Right lobe of liver (tissue), 6 donors: ENCODE data around the gene GALNT17. TPM values are rescaled to one million over a fixed set of nuclear protein-coding genes. Genes with fewer than 3 reads are reported as not detected.

Experiments
- ATAC-seq, 4 donors: fragments of 200-7000 bp; cut with Tn5 transposase; one replicate each; pipeline ENCODE4 v1.9.1; 2020; ENCODE audit warnings: mild to moderate bottlenecking in 4 of 4, moderate library complexity in 4 of 4
- DNase-seq, 3 donors: peaks; one replicate each; pipeline ENCODE4 v3.0.0-alpha.2; 2020
- H3K27ac ChIP-seq, 3 donors: fragments of 200-600 bp; one replicate each; pipeline ENCODE4 v1.8.0; 2022
- H3K27me3 ChIP-seq, 2 donors: fragments of 200-600 bp; one replicate each; pipeline ENCODE4 v1.8.0; 2022
- H3K36me3 ChIP-seq, 4 donors: fragments of 200-600 bp; sonication (generic) in 1 of 4; one replicate each; pipeline versions ENCODE4 v1.5.1 to v1.8.0; 2017 to 2022; ENCODE audit warnings: control low read depth in 1 of 4
- H3K4me1 ChIP-seq, 4 donors: fragments of 200-600 bp; sonication (generic) in 1 of 4; one replicate each; pipeline versions ENCODE4 v1.5.1 to v1.8.0; 2017 to 2022; ENCODE audit warnings: control low read depth in 1 of 4
- H3K4me3 ChIP-seq, 3 donors: fragments of 200-600 bp; one replicate each; pipeline ENCODE4 v1.8.0; 2022
- H3K9me3 ChIP-seq, 4 donors: fragments of 200-600 bp; sonication (generic) in 1 of 4; one replicate each; pipeline versions ENCODE4 v1.5.1 to v1.8.0; 2017 to 2022; ENCODE audit warnings: control low read depth in 1 of 4
- CTCF ChIP-seq, 4 donors: fragments of 200-600 bp in 3 of 4; fragments of 450-650 bp in 1 of 4; IDR thresholded peaks; one replicate each; pipeline versions ENCODE4 v1.5.1 to v1.8.0; 2016 to 2022; ENCODE audit warnings: antibody characterized with exemption in 4 of 4, mild to moderate bottlenecking in 2 of 4
- POLR2A ChIP-seq: fragments of 450-650 bp; IDR thresholded peaks from one replicate; pipeline ENCODE4 v1.6.1; 2017; ENCODE audit warnings: antibody characterized with exemption, mild to moderate bottlenecking
- WGBS: methylation state at CpG from one replicate; pipeline ENCODE4 v1.1.6; 2018; ENCODE audit warnings: low coverage, low lambda C conversion rate; ENCODE audit not compliant: insufficient coverage; ENCODE audit errors: missing lambda C conversion rate; 5-methylcytosine and 5-hydroxymethylcytosine counted together
- intact Hi-C, 2 donors: fragments of 100-400 bp; cut with DNase I; formaldehyde crosslinking; loops; one replicate each; pipeline versions ENCODE4 v1.11.2 to v1.14.1; 2022
- total RNA-seq, 6 experiments: library from RNA; depleted of rRNA in 2 of 6; stranded (reverse); fragments of >200 nt in 2 of 6; fragmentation: NEBNext Ultra II Directional in 3 of 6; extraction: Animal tissue kit (Norgen Biotek cat#: 25700) in 3 of 6; gene quantifications; one replicate each; pipeline versions ENCODE4 v1.1.0 to v1.2.4, GENCODE V29; 2016 to 2023
- donor health status: DM: no; HTN: yes; CAD: no.
- donor health status: DM: no; HTN: no; CAD: no.
- donor health status: DM: no; HTN: no; CAD: no.
- donor health status: DM: no; HTN: yes; CAD: no.
- donor health status: DM: no; HTN: yes; CAD: no.

GALNT17 gene
- total RNA-seq, 6 experiments from 2014 or later, result 0.06 to 0.31 (median 0.10) TPM

GRCh38 chr7:71229148-71229547 lies 97.2 kb downstream of the GALNT17 start:
- H3K4me3 ChIP-seq, result no peak overlapping the region
- no peak for DNase-seq
- intact Hi-C loops, result no loop called here

DNA sequence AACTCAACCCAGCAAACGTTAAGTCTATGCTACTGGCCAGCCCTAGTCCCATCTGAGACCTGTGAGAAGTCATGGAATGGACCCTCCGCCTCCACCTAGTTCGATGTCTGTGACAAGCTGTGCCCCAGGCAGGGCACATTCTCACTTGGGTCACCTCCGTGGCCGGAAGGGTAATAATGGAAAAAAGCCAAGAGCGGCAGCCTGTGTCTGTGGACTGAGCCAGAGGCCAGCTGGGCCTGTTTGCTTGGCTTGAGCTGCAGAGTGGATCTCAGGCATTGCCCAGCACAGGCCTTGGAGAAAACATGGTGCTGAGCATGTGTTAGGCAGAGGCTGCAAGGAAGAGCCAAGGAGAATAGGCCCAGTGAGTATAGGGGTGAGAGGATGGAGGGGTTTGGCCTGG lies 97.8 kb downstream of the GALNT17 start:
- intact Hi-C loops, result no loop called here
- TF ChIP-seq CTCF (IDR thresholded peaks at IDR 0.05), result no peak
- no peak for TF ChIP-seq POLR2A
- WGBS, result 25% methylated on average over 2 of the region's 6 CpGs

More at GRCh38 chr7:71229148-71229547, 97.2 kb downstream of the GALNT17 start:
- Histone ChIP-seq H3K4me1 (no peaks in the 10 kb centered on the region), H3K36me3 (no peaks in the 10 kb centered on the region), H3K27me3 (no peaks in the 10 kb centered on the region), H3K27ac (no peak overlapping the region), H3K9me3 (no peaks in the 10 kb centered on the region)
- 70% methylated on average over 7 of the region's 10 CpGs for WGBS
- TF ChIP-seq CTCF (IDR thresholded peaks at IDR 0.05) (no peak), POLR2A (no peak)
- ATAC-seq, result no peak

DNA sequence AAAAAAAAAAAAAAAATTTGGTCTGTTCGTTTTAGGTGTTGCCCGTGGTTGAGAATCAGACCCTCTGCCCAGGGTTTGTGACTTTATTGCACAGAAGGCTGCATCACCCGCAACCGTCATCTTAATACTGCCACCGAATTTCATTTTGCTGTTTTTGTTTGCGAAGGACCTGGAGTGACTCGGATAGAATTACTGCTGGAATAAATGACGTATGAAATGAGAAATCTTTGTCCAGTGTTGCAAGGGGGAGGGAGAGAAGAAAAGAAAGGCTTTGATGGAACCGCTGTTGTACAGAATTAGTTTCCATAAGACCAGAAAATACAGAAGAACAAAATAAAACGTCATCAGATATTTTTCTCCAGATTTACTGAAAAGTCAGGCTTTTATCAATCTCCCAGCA lies 103.3 kb downstream of the GALNT17 start:
- no peak for TF ChIP-seq POLR2A
- no peak for TF ChIP-seq CTCF (IDR thresholded peaks at IDR 0.05)
- H3K36me3 ChIP-seq, result no peaks in the 10 kb centered on the region
- no peak overlapping the region for H3K4me3 ChIP-seq
- H3K27ac ChIP-seq, result no peak overlapping the region
- DNase-seq (no peak), ATAC-seq (no peak)
- no peaks in the 10 kb centered on the region for H3K9me3 ChIP-seq
- H3K4me1 ChIP-seq, result no peaks in the 10 kb centered on the region
- intact Hi-C loops, result no loop called here
- WGBS, result 67% methylated on average over 7 of the region's 10 CpGs
- H3K27me3 ChIP-seq, result no peaks in the 10 kb centered on the region

More for the DNA sequence above, 97.8 kb downstream of the GALNT17 start:
- ATAC-seq (no peak), DNase-seq (no peak)
- no peaks in the 10 kb centered on the region for H3K4me1 ChIP-seq
- H3K4me3 ChIP-seq, result no peak overlapping the region
- no peaks in the 10 kb centered on the region for H3K27me3 ChIP-seq
- H3K36me3 ChIP-seq, result no peaks in the 10 kb centered on the region
- no peak overlapping the region for H3K27ac ChIP-seq
- no peaks in the 10 kb centered on the region for H3K9me3 ChIP-seq

DNA sequence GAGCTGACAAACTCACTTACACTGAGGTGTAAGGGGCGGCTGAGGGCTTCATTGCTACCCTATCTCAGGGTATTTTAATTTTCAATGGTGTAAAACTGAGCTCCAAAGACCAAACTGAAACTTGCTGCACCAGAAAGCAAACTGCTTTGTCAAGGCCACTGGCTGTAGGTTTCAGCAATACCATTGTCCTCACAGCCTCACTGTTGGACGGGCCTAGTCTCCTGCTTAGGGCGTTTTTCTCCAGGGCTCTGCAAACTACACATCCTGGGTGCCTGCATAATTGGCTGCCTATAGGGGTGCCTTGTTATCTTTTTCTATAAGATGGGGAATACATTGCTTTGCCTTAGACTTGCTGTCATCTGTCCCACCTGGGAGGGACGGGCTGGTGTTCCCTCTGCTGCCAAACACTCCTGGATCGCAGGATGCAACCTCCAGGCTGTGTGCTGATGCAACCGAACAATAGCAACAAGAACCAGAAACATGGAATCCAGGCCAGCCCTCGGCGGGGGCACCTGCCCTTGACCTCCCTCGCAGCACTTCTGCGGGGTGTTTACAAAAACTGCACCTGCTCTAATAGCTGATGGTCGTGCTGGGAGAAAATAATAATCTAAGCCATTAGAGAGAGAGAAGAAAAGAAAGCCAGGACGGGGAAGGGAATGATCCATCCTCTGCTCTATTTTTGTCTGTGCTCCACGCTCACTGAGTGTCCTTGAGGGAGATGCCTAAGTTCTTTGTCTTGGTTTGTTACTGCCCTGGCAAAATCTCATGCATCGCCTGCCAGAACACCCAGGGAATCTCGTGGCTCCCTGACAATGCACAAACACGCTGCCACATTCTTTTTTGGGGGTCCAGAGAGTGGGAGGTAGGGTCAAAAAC lies 104.5 kb downstream of the GALNT17 start:
- ATAC-seq, result no peak
- H3K36me3 ChIP-seq, result no peaks in the 10 kb centered on the region
- no peaks in the 10 kb centered on the region for H3K27me3 ChIP-seq
- H3K4me3 ChIP-seq, result no peak overlapping the region
- WGBS, result 39% methylated on average over 10 of the region's 16 CpGs
- no peaks in the 10 kb centered on the region for H3K4me1 ChIP-seq
- TF ChIP-seq CTCF (IDR thresholded peaks at IDR 0.05) (no peak), POLR2A (no peak)
- H3K27ac ChIP-seq, result no peak overlapping the region
- no peaks in the 10 kb centered on the region for H3K9me3 ChIP-seq
- intact Hi-C loops, result no loop called here
- DNase-seq, result no peak
